HG02798 (cell line): ENCODE results near the gene RERE.

Experiments used
- ATAC-seq: cut with Tn5 transposase; IDR thresholded peaks from one replicate; pipeline ENCODE4 v1.9.1; 2021; ENCODE audit warnings: mild to moderate bottlenecking; ENCODE audit not compliant: unreplicated experiment, poor library complexity

RERE gene

DNA sequence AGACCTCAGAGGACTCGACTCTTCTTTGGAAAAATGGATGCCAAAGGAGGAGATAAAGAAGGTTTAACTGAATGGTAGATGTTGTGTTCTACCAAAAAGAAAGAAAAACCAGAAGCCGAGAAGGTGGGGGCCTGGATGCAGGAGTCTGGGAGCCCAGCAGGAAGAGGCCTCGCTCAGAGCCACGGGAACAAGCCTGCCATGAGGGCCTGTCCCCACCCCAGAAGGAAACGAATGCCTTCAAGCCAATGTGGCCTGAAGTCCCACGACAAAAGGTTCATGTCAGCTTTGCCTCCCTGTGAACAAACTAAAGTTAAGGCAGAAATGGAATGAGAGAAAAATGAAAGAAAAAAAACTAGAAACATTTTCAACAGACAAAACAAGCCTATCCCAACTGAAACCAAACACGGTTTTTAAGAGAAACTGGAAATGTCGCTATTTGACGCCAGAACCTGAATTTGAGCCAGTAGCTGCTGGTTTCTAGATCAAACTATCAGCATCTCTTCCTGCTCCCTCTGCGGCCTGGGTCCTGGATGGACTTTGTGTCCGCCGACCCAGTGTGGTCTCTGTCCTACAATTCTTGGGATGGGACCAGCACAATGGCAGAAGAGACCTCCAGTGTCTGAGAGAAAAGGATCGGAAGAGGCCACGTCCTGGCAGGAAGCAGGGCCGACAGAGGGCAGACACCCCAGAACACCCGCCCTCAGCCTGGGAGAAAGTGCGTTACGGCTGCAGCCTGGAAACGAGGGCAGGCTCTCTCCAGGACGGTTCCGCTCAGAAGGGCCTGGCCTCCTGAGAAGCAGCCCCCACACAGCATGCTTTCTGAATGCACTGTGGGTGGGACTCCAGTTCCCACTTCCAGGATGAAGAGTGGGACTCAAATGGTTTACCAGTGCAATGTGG is 464.3 kb downstream of the RERE start:
- ATAC-seq = no peak

GRCh38 chr1:8352471-8352845 is 465.0 kb downstream of the RERE start:
- ATAC-seq = no peak

DNA sequence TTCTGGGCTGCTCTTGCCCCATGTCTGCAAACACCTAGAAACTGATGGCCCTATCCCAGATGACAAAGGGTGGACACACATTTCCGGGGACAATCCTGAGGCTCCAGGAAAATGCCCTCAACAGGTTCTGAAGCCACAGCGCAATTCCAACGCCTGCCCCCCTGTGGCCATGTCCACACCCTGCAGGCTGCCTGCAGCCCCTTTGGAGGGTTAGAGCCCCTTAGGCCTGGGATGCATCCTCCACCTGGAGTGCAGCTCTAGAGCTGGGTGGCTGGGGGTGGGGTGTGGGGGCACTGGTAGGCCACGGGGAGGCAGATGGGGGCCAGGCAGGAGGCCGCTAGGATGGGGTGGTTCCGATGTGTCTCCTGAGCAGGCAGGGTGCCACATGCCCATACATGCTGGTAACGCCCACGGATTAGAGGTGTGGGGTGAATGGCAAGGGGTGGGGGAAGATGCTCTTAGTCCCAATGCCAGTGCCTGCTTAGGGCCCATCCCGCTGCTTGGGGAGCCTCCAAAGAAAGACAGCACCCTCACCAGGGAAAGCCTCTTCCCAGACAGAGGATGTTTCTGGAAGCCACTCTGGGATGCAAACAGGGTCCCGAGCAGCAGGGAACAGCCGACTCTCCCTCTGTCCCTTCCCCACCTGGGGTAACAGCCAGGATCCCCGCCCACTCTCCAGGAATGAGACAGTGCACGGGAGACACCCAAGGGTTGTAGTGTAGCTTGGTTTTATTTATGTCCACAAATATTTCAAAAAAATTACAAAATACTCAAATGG is 465.6 kb downstream of the RERE start:
- no peak for ATAC-seq

GRCh38 chr1:8350914-8351684 is 466.3 kb downstream of the RERE start:
- no peak for ATAC-seq

GRCh38 chr1:8349961-8350360 is 467.5 kb downstream of the RERE start:
- no peak for ATAC-seq

DNA sequence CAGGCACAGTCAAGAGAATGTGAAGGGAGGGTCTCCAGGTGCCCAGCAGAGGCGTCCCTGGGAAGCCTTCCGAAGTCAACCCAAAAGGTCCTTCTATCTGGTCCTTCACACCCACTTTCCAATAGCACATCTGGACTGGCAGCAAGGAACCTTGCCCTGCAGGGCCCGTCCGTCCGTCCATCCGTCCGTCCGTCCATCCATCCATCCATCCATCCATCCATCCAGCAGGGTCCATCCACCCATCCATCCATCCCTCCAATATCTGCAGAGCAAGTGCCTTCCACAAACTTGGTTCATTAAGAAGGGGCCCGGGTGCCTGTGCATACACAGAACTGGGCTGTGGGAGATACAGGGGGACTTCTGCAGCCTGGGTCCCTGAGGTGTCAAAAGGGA is 468.0 kb downstream of the RERE start:
- ATAC-seq = no peak

DNA sequence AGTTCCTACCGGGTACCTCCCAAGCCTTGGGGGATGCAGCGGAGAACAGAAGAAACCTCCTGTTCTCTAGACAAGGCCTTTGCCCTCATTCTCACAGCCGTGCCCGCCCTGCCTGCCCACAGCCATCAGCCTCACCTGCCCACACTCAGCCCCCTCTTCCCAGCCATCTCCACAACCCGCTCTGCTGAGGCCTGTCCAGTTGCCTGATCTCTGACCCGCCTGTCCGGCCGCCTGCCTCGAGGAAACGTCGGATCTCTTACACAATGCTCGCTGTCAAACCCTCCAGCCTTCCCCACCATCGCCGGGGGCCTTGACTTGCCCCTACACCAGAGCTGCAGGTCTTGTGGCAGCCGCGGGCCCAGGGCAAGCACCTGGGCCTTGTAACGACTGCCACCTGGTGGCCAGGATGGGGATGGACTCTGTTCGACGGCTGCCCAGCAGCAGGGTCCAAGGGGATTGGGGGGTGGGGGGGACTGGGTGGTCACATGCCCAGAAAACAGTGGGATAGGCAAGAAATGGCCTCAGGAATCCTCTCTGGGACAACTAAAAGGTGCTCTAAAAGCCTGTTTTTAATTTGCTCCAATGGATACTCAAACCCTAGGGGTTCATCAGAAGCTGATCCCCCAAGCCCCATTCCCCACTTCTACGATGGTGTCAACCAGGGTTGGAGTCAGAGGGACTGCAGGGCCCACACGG is 468.5 kb downstream of the RERE start:
- ATAC-seq = no peak

DNA sequence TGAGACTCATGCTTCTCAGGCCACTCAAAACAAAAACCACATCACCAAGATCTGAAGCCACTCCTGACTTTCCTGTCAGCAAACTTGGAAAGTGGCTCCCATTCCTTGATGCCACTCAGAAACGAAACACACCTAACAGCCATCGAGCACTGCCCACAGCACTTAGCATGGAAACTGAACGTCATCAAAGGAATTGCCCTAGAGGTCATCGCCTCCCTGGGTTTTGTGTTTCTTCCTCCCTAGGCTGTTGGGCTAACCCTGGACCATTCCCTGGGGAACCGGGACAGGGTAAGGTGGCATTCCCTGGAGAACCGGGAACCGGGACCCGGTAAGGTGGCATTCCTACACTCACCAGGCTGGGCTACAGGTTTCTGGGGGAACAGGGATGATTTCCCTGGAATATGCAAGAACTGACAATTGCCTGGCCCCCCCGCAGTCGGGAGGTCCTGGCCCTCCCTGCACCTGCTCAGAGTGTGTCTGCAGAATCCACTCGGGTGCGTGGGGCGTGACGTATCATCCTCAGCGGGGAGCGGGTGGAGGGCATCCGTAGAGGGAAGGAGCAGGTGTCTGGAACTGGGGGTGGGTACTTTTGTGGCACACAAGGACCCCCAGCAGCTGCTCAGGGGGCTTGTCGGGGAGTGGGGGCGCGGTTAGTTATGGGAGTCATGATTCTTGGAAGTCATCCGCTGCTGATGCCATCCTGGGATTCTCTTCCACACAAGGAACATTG is 469.2 kb downstream of the RERE start:
- no peak for ATAC-seq

GRCh38 chr1:8347635-8348034 is 469.8 kb downstream of the RERE start:
- no peak for ATAC-seq

DNA sequence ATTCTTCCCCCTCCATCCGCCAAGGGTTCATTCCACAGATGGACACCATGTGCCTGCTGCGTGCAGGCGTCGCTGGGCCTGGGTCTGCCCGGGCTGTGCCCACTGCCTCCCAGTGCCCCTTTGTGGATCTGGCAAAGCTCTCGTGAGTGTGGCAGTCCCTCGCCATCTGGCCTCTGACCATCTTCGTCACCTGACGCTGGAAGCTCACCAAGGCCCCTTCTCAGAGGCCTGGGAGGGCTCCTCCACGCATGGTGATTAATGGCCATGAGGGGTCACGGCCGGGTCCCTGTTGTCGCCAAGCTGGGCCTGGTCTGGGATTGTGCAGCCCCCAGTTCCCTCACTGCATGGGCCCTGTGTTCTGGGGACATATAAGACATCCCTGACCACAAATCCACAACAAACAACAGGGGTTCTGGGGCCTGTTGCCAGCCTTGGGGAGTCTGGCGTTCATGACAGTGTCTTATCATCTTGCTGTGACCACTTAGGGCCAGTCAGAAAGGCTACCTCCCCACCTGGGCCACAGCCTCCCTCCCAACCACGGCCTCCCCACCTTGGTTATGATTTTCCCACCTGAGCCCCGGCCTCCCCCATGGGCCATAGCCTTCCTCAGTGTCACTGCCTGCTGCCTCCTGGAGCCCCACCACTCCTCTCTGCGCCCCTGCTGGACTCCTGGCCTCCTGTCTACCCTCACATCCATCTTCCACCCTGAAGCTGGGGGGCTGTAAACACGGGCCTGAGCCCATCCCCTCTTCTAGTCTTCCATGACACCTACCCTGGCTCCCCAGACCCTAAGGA is 471.6 kb downstream of the RERE start:
- no peak for ATAC-seq

DNA sequence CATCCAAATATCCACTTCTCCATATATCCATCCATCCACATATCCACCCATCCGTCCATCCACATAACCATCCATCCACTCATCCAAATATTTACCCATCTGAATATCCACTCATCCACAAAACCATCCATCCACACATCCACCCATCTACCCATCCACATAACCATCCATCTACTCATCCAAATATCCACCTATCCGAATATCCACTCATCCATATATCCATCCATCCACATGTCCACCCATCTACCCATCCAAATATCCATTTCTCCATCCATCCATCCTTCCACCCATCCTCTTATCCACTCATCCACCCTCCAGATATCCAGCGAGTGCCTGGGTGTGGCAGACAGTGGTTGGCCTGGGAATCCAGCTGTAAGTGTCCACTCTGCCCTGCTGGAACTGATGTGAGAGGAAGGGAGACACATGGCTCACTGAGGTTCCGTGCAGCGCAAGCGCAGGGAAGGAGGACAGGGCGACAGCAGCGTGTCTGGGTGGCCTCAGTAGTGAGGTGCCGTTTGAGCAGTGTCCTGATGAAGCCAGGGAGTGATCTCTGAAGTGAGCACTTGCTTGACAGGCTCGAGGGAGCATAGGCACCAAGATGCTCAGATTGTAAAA is 472.4 kb downstream of the RERE start:
- no peak for ATAC-seq

DNA sequence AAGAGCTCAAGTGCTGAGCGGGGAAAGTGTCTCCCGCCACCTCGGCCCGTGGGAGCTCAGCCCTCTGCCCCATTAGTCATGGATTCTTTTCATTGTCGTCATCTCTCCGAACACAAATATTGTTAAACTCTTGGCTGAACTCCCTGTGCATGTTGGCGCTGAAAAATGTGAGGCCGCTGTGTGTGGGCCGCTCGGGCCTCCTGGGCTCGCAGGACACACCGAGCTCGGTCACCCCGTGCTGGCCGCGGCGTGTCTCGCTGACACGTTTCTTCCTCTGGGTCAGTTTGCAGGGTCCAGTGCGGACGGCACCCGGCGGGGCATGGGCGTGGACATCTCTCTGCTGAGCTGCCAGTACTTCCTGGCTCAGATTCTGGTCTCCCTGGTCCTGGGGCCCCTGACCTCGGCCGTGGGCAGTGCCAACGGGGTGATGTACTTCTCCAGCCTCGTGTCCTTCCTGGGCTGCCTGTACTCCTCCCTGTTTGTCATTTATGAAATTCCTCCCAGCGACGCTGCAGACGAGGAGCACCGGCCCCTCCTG is 473.9 kb downstream of the RERE start:
- ATAC-seq = no peak

GRCh38 chr1:8343044-8343443 is 474.4 kb downstream of the RERE start:
- no peak for ATAC-seq

- ATAC-seq = no peak
Measured at GRCh38 chr1:8342325-8342724, 475.1 kb downstream of the RERE start.

GRCh38 chr1:8340448-8340847 is 477.0 kb downstream of the RERE start:
- no peak for ATAC-seq

DNA sequence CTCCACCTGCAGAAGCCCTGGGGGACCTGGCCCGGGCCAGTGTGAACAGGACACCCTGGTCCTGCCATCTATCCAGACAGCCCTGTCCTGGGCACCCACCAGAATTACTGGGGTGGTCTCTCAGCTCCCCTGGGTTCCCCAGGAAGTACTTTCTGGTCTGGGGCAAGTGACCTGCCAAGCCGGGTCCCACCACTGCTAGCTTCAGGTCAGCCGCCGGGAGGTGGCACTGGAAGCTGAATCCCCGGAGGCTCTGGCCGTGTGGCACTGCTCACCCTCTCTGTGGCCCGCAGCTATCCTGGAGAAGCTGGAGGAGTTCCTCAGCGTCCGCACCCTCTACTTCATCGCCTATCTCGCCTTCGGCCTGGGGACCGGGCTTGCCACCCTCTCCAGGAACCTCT is 478.2 kb downstream of the RERE start:
- no peak for ATAC-seq

DNA sequence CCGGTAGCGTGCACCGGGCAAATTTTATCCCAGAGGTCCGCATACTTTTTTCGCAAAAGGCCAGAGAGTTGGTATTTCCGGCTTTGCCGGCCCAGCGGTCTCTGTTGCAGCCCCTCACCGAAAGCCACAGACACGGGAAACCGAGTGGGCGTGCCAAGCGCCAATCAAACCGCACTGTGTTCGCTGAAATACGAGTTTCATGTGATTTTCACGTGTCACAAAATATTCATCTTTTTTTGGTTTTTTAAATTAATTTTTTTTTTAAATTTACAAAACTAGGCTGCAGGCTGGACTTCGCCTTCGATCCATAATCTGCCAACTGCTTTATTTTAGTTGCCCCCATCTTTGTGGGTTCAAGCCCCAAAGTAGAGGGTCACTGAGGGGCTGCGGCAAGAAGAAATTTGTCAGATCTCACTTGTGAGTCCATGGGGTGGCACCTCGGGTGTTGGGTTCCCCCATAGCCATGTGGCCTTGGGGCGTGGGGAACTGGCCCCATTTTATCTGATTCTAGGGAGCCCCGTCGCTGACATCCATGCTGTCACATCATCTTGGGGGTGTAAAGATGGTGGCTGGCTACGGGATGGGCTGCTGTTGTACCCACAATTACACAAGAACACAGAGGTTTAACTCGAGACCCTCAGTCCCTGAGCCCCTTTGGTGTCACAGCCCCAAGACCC is 478.8 kb downstream of the RERE start:
- no peak for ATAC-seq
